GM19463 (cell line): ENCODE measurements around the gene NUP133.
A peak's percentile ranks its signal among the peaks of the same experiment; 100 is the strongest.
"Not testable (repeated sequence)": the region's sequence is repeated elsewhere in the genome, so short reads cannot be mapped to it uniquely, and the experiment has no call there.

ENCODE experiments used
- ATAC-seq: cut with Tn5 transposase; IDR thresholded peaks from one replicate; pipeline ENCODE4 v1.9.1; 2021; ENCODE audit warnings: mild to moderate bottlenecking, moderate library complexity; ENCODE audit not compliant: unreplicated experiment

Gene NUP133

GRCh38 chr1:229507951-229508822, at the start of gene NUP133:
NUP133 (minus strand) TSS chr1:229508341; CDS start chr1:229508249, 92 bp downstream.
- peak; percentile 96 for ATAC-seq

GRCh38 chr1:229557200-229557850, 49.2 kb upstream of the NUP133 start:
- no peak for ATAC-seq

- no peak for ATAC-seq
These were observed 46.9 kb upstream of the NUP133 start for GRCh38 chr1:229554886-229555621.

GRCh38 chr1:229553621-229554130, 45.5 kb upstream of the NUP133 start:
- ATAC-seq: no peak

GRCh38 chr1:229552732-229553131, 44.6 kb upstream of the NUP133 start:
- no peak for ATAC-seq

GRCh38 chr1:229550812-229551567, 42.8 kb upstream of the NUP133 start:
- no peak for ATAC-seq

GRCh38 chr1:229547542-229547941, 39.4 kb upstream of the NUP133 start:
- no peak for ATAC-seq

- no peak for ATAC-seq
These were observed 36.4 kb upstream of the NUP133 start for GRCh38 chr1:229544587-229544986.

GRCh38 chr1:229539863-229540506, 31.8 kb upstream of the NUP133 start:
- no peak for ATAC-seq

GRCh38 chr1:229538945-229539344, 30.8 kb upstream of the NUP133 start:
- no peak for ATAC-seq

GRCh38 chr1:229537894-229538293, 29.8 kb upstream of the NUP133 start:
- no peak for ATAC-seq

GRCh38 chr1:229536982-229537381, 28.8 kb upstream of the NUP133 start:
- no peak for ATAC-seq

- no peak for ATAC-seq
These were observed 27.1 kb upstream of the NUP133 start for GRCh38 chr1:229535230-229535629.

GRCh38 chr1:229531326-229531725, 23.2 kb upstream of the NUP133 start:
- ATAC-seq: no peak

GRCh38 chr1:229529639-229530038, 21.5 kb upstream of the NUP133 start:
- ATAC-seq: no peak

- no peak for ATAC-seq
These were observed 18.6 kb upstream of the NUP133 start for GRCh38 chr1:229526695-229527094.

- ATAC-seq: no peak
These were observed 14.9 kb upstream of the NUP133 start for GRCh38 chr1:229523052-229523451.

- peak; percentile 41 for ATAC-seq
These were observed 6.6 kb upstream of the NUP133 start for GRCh38 chr1:229514578-229515275.

GRCh38 chr1:229511625-229512024, 3.5 kb upstream of the NUP133 start:
- ATAC-seq: not testable (repeated sequence)
